Small intestine (tissue), 7 donors: ENCODE data around the gene KLK4. TPM values are rescaled to one million over a fixed set of nuclear protein-coding genes. Genes with fewer than 3 reads are reported as not detected.

Source experiments
- DNase-seq, 2 donors: peaks; one replicate each; pipeline versions ENCODE4 v3.0.0 to v3.0.0-alpha.2; 2013
- FAIRE-seq: peaks from 2 replicates; lab custom pipeline; 2012; peaks lifted over from hg19 to GRCh38; lab: Jason Lieb, UNC
- H3K27ac ChIP-seq, 3 donors: one replicate each; pipeline ENCODE4 v1.5.1; 2013; ENCODE audit warnings: low read length in 2 of 3, mild to moderate bottlenecking in 2 of 3, control low read depth in 1 of 3, inconsistent platforms in 1 of 3, low read depth in 1 of 3, moderate library complexity in 1 of 3
- H3K27me3 ChIP-seq, 3 donors: one replicate each; pipeline ENCODE4 v1.6.1; 2013; ENCODE audit warnings: low read length in 3 of 3, inconsistent platforms in 1 of 3; ENCODE audit not compliant: control insufficient read depth in 3 of 3, insufficient read depth in 3 of 3
- H3K36me3 ChIP-seq, 3 donors: one replicate each; pipeline ENCODE4 v1.6.1; 2013; ENCODE audit warnings: low read length in 3 of 3, inconsistent platforms in 1 of 3, low read depth in 1 of 3, mild to moderate bottlenecking in 1 of 3, moderate library complexity in 1 of 3; ENCODE audit not compliant: control insufficient read depth in 3 of 3, insufficient read depth in 2 of 3
- H3K4me1 ChIP-seq, 3 donors: one replicate each; pipeline ENCODE4 v1.6.1; 2013; ENCODE audit warnings: low read length in 2 of 3, inconsistent platforms in 1 of 3, low read depth in 1 of 3, mild to moderate bottlenecking in 1 of 3, moderate library complexity in 1 of 3; ENCODE audit not compliant: control insufficient read depth in 3 of 3, insufficient read depth in 2 of 3
- H3K4me3 ChIP-seq, 3 donors: one replicate each; pipeline ENCODE4 v1.5.1; 2013; ENCODE audit warnings: low read length in 3 of 3, control low read depth in 1 of 3, inconsistent platforms in 1 of 3, low read depth in 1 of 3, mild to moderate bottlenecking in 1 of 3, moderate library complexity in 1 of 3
- H3K9me3 ChIP-seq, 2 donors: one replicate each; pipeline ENCODE4 v1.6.1; 2013; ENCODE audit warnings: low read depth in 1 of 2, low read length in 1 of 2; ENCODE audit not compliant: control insufficient read depth in 2 of 2, insufficient read depth in 1 of 2
- WGBS, 3 donors: extraction: QIAGEN DNeasy Blood & Tissue Kit; methylation state at CpG; one replicate each; pipeline ENCODE4 v1.1.7; 2013; 5-methylcytosine and 5-hydroxymethylcytosine counted together
- polyA plus RNA-seq, 4 donors: library from polyadenylated mRNA; stranded (reverse) in 3 of 4; unstranded in 1 of 4; fragments of 200-250 nt in 3 of 4; fragments of 120-200 nt in 1 of 4; gene quantifications; one replicate each; pipeline versions ENCODE4 v1.2.1 to v1.2.3, GENCODE V29; 2013
- donor health status: healthy with polysubstance abuse.
- donor health status: control.
- donor health status: control.
- donor health status: Bipolar disorder and iron deficiency.
- donor health status: healthy.

Gene KLK4
- polyA plus RNA-seq, 4 donors, result not detected

DNA sequence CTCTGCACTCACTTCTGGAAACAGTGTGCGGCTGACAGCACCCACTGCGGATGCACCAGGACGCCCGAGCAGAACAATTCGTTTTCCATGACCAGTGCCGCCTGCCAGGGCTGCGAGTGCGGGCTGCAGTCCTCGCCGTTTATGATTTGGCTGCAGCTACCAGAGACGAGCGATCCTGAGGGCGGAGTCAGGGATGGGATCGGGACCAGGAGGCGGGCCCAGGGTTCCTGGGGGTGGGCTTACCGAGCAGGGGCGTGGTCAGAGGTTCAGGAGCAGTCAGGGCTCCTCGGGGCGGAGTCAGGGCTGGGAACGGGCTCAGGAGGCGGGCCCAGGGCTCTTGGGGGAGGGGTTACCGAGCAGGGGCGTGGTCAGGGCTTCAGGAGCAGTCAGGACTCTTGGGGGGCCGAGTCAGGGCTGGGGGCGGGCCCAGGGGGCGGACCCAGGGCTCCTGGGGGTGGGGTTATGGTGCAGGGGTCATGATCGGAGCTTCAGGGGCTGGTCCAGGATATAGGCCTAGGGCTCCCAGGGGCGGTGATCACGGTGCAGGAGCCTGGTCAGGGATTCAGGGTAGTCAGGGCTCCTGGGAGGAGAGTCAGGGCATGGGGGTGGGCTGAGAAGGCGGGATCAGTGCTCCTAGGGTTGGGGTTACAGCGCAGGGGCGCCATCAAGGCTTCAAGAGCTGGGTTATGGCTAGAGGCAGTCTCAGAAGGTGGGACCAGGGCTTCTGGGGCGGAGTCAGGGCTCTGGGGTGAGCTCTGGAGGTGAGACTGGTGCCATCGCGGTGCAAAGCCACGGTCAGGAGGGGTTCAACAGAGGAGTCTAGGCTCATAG, 1.7 kb downstream of the KLK4 start:
- peak; percentile 16 to 68 for DNase-seq

GRCh38 chr19:50908336-50908735, 2.9 kb downstream of the KLK4 start:
- FAIRE-seq (no peak), DNase-seq (no peak)
- H3K9me3 ChIP-seq, result no peaks in the 10 kb centered on the region
- H3K36me3 ChIP-seq, result no peaks in the 10 kb centered on the region
- no peak overlapping the region for H3K27ac ChIP-seq
- peaks cover 0 to 2% (median 0%) of the 10 kb centered on the region in 3 donors for H3K4me1 ChIP-seq
- H3K4me3 ChIP-seq, result no peak overlapping the region
- 62 to 76% (median 76%) methylated on average over 25 of the region's 25 CpGs for WGBS, 3 donors
- H3K27me3 ChIP-seq, result peaks cover 7 to 50% (median 34%) of the 10 kb centered on the region in 3 donors

More for the DNA sequence above, 1.7 kb downstream of the KLK4 start:
- WGBS, 3 donors, result 5 to 10% (median 7%) methylated on average over 33 to 36 of the region's 36 CpGs
- Histone ChIP-seq H3K27me3 (peaks cover 7 to 50% (median 34%) of the 10 kb centered on the region in 3 donors), H3K4me3 (peak overlapping the region in 1 of 3 donors; percentile 1), H3K4me1 (peaks cover 0 to 2% (median 0%) of the 10 kb centered on the region in 3 donors), H3K9me3 (no peaks in the 10 kb centered on the region), H3K36me3 (no peaks in the 10 kb centered on the region), H3K27ac (no peak overlapping the region)
- no peak for FAIRE-seq

DNA sequence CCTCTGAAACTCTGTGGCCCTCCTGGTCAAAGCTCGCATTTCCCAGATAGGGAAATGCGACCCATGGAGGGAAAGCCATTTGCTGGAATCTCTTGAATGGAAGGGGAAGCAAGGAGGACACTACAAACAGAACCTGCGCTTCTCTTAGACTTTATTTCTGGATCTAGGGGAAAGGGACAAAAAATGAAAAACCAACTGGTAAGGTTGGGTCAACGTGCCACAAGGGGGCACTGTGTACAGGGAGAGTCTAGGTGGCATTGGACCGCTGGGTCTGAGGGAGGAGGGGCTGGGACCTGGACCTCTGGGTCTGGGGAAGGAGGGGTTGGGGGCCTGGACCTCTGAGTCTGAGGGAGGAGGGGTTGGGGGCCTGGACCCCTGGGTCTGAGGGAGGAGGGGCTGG, 5.0 kb downstream of the KLK4 start:
- Histone ChIP-seq H3K27me3 (peaks cover 3 to 32% (median 26%) of the 10 kb centered on the region in 3 donors), H3K4me3 (no peak overlapping the region), H3K9me3 (no peaks in the 10 kb centered on the region), H3K36me3 (no peaks in the 10 kb centered on the region), H3K4me1 (peaks cover 0 to 2% (median 0%) of the 10 kb centered on the region in 3 donors), H3K27ac (no peak overlapping the region)
- peak; percentile 12 to 22 for DNase-seq
- no peak for FAIRE-seq
- 14 to 18% (median 18%) methylated on average over 5 of the region's 5 CpGs for WGBS, 3 donors

DNA sequence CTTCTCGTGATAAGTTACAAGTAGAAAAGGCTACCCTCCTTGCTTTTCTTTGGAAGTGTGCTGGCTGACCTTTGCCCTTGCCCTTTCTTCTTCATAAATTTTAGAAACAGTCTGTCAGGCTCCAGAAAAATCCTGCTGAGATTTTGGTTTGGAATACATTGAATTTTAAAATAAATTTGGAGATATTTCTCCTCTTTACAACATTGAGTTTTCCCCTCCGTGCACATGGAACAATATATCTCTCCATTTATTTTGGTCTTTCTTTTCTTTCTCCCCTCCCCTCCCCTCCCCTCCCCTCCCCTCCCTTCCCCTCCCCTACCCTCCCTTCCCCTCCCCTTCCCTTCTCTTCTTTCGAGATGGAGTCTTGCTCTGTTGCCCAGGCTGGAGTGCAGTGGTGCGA, 8.6 kb downstream of the KLK4 start:
- H3K27me3 ChIP-seq, result peaks cover 0 to 5% (median 0%) of the 10 kb centered on the region in 3 donors
- no peaks in the 10 kb centered on the region for H3K4me1 ChIP-seq
- no peak overlapping the region for H3K27ac ChIP-seq
- DNase-seq (no peak), FAIRE-seq (no peak)
- 58 to 74% (median 67%) methylated on average over 3 of the region's 4 CpGs for WGBS, 3 donors
- no peaks in the 10 kb centered on the region for H3K36me3 ChIP-seq
- H3K9me3 ChIP-seq, result no peaks in the 10 kb centered on the region
- H3K4me3 ChIP-seq, result no peak overlapping the region

- no peaks in the 10 kb centered on the region for H3K36me3 ChIP-seq
- DNase-seq (no peak), FAIRE-seq (no peak)
- H3K27me3 ChIP-seq, result peaks cover 0 to 3% (median 0%) of the 10 kb centered on the region in 3 donors
- WGBS, 3 donors, result 84 to 88% (median 87%) methylated on average over 3 of the region's 3 CpGs
- no peaks in the 10 kb centered on the region for H3K4me1 ChIP-seq
- H3K9me3 ChIP-seq, result no peaks in the 10 kb centered on the region
- no peak overlapping the region for H3K4me3 ChIP-seq
- H3K27ac ChIP-seq, result no peak overlapping the region
These were observed 11.6 kb downstream of the KLK4 start for GRCh38 chr19:50899569-50899968.

DNA sequence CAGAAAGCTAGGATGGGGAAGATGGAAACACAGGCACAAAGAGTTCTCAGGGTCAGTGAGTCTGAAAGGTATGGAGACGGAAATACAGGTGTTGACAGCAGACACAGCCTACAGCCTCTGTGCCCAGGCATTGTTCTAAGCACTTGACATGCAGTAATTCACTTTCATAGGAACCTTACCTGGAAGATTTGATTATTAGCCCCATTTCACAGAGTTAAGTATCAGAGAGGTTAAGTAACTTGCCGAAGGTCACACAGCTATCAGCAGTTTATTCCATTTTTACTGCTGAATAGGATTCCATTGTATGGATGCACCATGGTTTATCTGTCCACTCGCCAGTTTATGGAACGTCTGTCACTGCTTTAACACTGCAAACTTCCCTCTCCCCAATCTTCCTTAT, 13.2 kb downstream of the KLK4 start:
- Histone ChIP-seq H3K4me3 (no peak overlapping the region), H3K36me3 (no peaks in the 10 kb centered on the region), H3K9me3 (no peaks in the 10 kb centered on the region), H3K4me1 (no peaks in the 10 kb centered on the region), H3K27ac (no peak overlapping the region), H3K27me3 (peaks cover 0 to 3% (median 0%) of the 10 kb centered on the region in 3 donors)
- no peak for FAIRE-seq
- WGBS, 3 donors, result 75 to 88% (median 86%) methylated on average over 4 of the region's 4 CpGs
- no peak for DNase-seq

GRCh38 chr19:50897612-50898011, 13.6 kb downstream of the KLK4 start:
- Histone ChIP-seq H3K9me3 (no peaks in the 10 kb centered on the region), H3K4me3 (no peak overlapping the region), H3K27ac (no peak overlapping the region), H3K36me3 (no peaks in the 10 kb centered on the region), H3K4me1 (no peaks in the 10 kb centered on the region), H3K27me3 (peaks cover 0 to 3% (median 0%) of the 10 kb centered on the region in 3 donors)
- DNase-seq (no peak), FAIRE-seq (no peak)
- 75 to 85% (median 78%) methylated on average over 3 of the region's 3 CpGs for WGBS, 3 donors

- Histone ChIP-seq H3K27me3 (peaks cover 0 to 3% (median 0%) of the 10 kb centered on the region in 3 donors), H3K36me3 (no peaks in the 10 kb centered on the region)
These were observed 14.0 kb downstream of the KLK4 start for GRCh38 chr19:50897191-50897607.

More at GRCh38 chr19:50897191-50897607, 14.0 kb downstream of the KLK4 start:
- H3K9me3 ChIP-seq, result no peaks in the 10 kb centered on the region
- H3K4me1 ChIP-seq, result no peaks in the 10 kb centered on the region
- no peak overlapping the region for H3K27ac ChIP-seq
- no peak for DNase-seq
- WGBS, 3 donors, result 57 to 65% (median 63%) methylated on average over 3 of the region's 3 CpGs
- H3K4me3 ChIP-seq, result no peak overlapping the region
- FAIRE-seq, result no peak
